NCI-H460 (cell line): ENCODE measurements around the gene INPP5E. TPM values are rescaled to one million over a fixed set of nuclear protein-coding genes. Genes with fewer than 3 reads are reported as not detected.

Source experiments
- DNase-seq: peaks from one replicate; pipeline ENCODE4 v3.0.0-alpha.2; 2016; ENCODE audit warnings: low read depth; ENCODE audit errors: extremely low read depth
- total RNA-seq: library from RNA; depleted of rRNA; stranded (reverse); fragments of >200 nt; shearing (Covaris generic); gene quantifications from 2 replicates; pipeline ENCODE4 v1.2.3, GENCODE V29; 2014

Gene INPP5E
- total RNA-seq, 1 experiment from 2014 or later = 9.6 TPM

DNA sequence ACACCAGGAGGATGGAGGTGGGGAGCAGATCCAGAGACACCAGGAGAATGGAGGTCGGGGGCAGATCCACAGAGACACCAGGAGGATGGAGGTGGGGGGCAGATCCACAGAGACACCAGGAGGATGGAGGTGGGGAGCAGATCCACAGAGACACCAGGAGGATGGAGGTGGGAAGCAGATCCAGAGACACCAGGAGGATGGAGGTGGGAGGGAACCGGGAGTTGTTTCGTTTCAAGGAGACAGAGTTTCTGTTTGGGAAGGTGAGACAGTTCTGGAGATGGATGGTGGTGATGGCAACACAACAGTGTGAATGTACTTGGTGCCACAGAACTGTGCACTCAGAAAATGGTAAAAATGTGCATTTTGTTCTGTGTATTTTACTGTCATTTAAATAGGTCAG, 9.0 kb upstream of the INPP5E start:
- DNase-seq = no peak

DNA sequence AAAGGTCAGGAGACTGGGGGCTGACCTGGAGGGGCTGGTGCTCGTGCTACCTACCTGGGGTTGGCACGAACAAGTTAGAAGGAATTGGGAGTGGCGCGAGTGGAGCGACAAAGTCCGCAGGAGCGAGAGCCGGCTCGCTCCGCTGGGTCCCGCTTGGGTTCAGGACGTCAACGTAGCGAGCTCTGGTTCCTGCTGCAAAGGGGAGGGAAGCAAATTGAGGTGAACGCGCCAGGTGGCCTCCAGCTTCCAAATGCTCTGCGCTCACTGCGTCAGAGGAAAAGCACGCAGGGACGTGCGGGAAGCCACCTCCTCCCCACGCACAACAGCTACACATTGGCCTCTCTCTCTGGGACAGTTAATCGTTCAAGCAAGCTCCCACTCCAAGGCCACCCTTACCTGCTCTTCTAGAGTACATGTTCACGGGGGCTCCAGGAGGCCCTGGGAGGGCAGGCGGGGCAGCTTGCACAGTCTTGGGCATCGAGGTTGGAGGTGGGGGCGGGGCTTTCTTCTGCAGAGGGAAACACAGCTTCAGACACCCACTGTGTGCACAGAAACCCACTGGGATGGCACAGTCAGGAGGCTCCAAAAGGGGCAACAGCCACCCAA, 7.6 kb upstream of the INPP5E start:
- no peak for DNase-seq

DNA sequence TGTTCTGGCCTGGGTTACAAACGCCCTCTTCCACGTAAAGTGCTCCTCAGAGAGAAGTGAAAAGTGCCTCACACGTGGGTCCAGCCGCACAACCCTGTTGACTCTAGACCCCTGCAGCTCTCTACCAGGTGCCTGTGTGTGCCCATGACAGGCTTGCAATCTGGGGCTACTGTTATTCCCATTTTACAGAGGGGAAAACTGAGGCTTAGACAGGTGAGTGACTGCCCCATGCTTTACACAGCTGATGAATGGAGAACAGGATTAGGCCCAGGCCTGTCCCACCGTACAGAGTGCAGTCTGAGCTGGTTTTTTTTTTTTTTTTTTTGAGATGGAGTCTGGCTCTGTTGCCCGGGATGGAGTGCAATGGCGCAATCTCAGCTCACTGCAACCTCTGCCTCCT, 6.2 kb upstream of the INPP5E start:
- DNase-seq = no peak

DNA sequence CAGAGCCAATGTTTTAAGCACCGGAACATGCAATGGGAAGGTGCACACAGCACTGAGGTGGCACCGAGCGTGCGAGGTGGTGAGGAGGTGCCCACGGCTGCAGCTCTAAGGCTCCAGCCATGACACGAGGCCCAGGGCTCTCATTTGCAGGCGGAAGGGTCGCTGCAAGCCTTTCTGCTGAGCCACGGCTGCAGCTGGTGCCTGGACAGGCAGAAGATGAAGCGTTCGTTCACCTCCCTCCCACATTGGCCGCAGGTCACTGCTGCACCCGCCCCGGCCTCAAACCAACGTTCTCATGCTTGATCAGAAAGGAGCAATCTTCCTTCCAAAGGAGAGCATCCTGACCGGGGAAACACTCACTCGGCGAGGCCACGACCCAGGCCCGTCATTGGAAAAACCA, 4.5 kb upstream of the INPP5E start:
- no peak for DNase-seq

DNA sequence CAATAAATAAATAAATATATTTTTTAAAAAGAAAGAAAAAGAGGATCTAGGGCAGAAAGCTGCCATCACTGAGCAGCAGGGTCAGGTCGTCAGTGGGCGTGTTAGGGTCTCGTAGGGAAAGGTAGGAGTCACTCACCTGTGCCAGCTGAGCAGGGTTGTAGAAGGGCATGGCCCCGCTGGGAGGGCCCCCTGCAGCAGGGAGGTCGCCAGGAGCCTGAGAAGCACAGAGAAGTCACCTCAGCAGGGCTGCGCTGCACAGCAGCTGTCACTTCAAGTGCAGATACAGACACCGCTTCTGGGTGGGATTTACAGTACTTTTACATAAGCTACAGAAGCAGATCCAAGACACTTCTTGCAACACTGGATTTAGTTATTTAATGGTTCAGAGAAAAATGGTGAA, 4.0 kb upstream of the INPP5E start:
- DNase-seq = no peak

DNA sequence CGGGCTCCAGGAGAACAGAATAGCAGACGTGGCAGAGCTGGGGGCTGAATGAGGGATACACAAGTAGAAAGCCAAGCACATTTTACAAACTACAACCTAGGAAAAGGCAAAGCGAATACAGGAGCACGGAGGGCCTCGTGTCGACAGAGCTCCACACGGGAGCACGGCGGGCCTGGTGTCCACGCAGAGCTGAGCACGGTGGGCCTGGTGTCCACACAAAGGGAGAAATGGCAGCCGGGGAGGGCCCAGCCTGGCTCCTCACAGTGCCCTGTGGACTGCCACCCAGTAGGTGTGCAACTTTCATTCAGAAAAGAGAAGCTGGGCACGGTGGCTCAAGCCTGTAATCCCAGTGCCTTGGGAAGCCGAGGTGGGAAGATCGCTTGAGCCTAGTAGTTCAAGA, 3.4 kb upstream of the INPP5E start:
- DNase-seq = no peak

DNA sequence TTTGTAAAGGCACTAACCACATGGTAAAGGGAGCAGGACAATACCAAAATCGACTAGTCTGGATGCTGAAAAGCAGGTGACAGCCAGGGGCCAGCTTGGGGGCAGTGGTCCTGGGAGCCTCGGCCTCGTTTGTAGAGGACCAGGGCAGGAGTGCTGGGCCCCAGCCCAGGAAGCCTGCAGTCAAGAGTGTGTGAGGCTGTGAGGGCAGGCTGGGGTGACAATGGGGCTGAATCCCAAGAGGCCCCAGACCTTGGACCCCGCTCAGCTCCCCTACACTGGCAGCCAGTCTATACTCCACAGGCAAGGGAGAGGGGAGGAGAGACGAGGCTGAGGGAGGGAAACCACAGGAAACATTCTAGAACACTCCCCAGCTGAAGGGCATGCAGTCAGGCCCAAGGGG, 2.6 kb upstream of the INPP5E start:
- DNase-seq = no peak

DNA sequence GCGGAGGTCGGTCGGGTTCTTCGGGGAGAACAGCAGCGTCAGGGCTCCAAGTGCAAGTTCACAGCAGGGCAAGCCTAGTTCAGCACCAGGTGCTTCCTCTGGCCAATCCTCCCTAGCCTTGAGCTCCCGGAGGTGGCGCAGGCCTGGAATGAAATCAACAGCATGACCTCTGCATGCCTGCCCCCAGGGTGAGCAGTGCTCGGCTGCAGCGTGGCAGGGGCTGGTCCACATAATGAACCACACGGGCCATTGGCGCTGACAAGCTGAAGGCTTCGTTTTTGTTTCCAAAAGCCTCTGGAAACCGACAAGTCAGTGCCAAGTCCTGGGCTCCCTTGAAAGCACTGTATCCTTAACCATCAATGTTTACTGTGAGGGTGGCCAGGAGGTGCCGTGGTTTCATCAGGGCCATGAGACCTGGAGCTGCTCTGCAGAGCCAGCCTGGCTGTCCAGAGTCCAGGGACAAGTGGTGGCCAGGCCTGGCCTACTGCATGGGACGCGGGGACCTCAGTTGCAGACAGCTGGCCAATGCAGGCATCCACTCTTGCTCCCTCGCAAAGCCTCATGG, 2.1 kb upstream of the INPP5E start:
- no peak for DNase-seq

DNA sequence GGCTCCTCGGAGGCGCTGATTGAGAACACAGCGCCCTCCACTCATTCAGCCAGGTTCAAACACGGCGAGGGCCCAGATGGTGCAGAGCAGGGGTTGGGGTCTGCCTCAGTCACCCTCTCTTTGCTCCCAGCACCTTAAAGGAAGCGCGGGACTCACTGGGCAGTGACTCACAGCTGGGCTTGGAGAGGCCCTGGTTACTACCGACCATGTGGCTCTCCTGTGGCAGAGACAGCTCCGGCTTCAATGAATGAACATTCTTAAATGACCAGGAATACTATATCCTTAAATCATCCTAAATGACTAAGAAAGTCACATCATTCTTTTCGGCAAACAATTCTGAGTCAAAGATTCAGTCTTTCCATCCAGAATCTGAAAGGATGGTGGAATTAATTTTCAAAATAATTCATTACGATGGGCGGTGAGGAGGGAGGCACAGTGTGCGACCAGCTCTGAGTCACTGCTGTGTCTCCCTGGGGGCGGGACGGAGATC, 1.6 kb upstream of the INPP5E start:
- no peak for DNase-seq

DNA sequence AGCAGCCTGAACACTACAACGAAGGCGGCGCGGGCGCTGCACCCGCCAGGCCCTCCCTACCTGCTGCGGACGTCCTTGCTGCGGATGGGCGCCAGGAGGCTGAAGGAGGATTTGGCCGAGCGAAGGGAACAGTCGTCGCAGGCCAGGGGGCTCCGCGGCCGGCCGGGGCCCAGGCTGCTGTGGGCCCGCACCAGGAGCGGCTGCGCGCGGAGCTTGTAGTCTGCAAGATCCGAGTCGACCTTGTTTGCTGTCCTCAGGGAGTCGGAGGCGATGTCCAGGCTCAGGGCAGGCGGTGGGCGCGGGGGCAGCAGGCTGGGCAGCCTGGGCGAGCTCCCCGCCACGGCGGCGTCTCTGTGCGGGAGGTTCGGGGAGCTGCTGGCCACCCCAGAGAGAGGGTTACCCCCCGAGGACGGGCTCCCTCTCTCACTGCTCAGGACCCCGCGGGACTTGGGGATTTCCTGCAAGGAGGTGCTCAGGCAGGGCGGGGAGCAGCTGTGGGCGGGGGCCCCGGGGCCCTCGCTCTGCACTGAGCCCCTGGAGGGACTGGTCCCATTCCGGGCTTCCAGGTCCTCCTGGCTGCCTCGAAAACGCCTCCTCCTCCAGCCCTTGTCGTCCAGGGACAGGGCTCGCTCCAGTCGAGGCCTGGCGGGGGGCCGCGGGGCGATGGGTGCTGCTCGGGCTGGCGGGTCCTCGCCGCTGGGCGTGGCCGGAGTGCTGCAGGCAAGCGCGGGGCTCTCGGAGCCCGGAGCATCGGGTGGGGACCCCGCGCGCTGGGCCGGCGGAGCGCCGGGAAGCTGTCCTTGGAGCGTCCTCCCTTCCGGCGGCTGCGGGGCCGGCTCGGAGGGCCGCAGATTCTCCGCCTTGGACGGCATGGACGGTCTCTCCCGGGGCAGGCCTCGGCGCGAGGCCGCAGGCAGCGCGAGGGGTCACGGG, 831 bp downstream of the INPP5E start:
- no peak for DNase-seq

DNA sequence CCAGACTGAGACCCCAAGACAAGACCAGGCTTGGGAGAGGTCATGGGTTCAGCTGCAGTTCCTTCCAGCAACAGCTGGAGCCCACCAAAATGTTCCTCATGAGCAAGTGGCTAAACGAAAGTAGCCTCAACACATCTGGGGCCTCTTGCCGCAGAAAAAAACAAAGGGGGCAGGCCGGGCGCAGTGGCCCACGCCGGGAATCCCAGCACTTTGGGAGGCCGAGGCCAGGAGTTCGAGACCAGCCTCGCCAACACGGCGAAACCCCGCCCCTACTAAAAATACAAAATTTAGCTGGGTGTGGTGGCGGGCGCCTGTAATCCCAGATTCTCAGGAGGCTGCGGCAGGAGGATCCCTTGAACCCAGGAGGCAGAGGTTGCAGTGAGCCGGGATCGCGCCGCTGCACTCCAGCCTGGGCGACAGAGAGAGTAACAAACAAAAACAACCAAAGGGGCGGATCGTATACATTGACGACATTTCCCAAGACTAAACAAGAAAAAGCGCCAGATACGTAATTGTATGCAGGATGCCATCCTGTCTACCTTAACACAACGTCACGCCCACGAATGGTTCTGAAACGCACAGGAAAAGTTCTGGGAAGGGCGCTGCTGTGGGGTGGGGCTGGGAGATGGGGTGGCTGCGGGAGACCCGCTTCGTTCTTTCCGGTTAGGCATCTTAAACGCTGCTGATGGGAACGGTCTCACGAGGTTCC, 1.7 kb downstream of the INPP5E start:
- DNase-seq = peak; percentile 18

DNA sequence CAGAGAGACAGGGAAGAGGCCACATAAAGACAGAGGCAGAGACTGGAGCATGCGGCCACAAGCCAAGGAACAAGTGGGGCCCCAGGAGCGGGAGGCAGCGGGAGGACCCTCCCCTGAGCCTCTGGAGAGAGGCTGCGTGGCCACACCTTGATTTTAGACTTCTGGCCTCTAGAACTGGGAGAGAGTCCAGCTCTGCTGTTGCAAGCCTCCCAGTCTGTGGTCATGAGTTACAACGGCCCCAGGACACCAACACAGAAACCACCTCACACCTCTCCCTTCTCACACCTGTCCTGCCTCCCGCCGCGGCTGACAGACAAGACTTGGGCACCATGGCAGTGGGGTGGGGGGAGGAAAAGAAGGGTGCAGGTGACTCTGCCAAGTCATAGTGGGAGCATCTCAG, 2.2 kb downstream of the INPP5E start:
- DNase-seq = no peak

DNA sequence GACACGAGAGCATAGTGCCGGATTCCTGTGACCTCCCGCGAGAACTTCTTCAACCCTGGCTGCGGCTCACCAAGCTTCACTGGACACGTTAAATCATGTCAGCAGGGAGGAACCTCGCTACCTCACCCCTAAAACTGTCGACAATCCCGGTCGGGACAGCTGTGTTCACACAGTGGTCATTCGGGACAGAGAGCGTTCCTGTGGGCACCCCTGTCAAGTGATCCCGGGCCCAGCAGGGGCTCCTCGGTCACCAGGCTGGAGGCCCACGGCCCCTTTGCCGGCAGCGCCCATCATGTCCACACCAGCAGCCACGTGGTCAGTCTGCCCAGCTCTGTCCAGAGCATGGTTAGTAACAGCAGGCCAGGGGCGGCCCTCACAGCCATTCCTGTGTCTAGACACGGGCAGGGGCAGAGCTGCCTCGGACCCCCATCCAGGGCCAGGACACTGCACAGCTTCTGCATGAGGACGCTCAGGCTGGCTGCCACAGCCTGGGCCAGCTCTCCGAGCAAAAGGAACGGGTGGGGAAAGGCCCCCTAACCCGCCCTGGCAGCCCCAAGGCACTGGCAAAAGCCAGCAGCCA, 3.5 kb downstream of the INPP5E start:
- no peak for DNase-seq

DNA sequence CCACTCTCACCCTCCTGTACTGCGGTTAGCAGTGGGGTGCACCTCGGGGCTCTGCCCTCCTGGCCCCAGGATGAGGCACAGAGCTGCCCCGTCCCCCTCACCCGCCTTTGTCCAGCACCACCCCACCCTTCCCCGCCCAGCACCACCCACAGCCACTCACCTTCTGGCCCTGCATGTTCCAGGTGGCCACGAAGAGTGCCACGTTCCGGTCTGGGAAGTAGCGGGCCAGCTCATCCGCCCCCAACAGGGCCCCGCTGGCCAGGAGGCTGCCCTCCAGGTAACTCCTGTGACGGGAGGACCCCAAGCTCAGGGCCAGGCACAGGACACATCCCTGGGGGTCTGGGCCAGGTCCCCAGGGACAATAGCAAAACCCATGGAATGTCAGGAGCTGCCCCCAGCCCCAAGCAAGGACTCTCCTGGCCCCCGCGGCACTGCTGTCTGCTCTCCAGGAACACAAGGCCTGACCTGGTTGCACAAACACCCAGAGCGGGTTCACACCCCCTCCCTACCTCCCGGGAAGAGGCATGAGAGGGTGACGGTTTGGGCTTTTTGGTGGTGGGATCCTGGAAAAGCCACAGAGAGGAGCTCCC, 5.0 kb downstream of the INPP5E start:
- DNase-seq = no peak

DNA sequence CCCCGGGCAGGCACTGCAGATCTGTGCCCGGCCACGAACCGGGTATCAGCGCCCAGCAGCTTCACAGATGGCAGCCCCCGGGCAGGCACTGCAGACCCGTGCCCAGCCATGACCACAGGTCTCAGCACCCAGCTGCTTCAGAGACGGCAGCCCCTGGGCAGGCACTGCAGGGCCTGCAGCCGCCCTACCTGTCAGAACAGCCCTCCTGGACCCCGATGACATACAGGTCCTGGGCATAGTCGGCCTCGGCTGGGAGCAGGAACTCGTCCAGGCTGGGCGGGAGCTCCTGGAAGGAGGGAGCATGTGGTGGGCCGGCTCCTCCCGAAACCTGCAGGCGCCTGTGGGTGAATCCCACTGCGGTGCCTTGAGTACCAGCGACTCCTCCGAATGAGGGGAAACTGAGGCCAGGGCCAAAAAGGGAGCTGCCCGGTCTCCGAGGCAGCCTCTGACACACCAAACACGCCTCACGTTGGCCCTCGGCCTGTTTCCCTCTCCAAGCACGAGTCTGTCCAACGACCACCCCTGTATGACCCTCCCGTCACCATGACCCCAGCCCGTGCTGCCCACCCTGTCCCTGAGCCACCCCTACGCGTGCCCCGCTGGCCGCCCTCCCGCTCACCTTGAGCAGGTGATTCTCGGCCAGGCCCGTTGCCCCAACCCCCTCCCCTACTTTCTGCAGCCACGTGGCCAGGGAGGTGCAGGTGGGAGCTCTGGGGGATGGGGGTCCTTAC, 5.6 kb downstream of the INPP5E start:
- no peak for DNase-seq

DNA sequence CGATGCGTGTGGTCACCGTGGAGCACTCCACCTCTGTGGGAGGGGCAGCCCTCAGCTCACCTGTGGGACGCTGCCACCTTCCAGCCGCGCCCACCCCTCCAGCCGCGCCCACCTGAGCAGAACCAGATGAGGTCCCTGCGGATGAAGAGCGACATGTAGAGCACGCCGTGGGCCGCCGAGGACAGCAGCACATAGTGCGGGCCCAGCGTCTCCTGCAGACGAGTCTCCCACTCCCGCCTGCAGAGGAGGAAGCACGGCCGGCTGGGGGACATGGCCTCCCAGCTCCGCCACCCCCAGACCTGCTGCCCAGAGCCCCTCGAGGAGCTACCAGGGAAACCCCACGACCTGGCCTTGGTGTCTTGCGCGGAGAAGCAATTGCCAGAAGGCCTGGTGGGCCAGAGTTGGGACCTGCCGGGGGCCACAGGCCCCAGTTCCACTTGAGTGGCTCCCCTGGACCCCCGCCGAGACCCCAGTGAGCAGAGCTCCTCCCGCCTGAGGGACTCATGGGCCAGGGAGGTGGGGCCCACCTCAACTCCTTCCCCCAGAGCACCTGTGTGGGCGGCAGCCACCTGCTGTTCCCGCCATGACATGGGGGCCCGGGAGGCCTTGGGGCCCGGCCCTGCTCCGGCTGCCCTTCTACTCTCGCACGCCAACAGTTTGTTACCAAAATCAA, 6.5 kb downstream of the INPP5E start:
- DNase-seq = no peak

DNA sequence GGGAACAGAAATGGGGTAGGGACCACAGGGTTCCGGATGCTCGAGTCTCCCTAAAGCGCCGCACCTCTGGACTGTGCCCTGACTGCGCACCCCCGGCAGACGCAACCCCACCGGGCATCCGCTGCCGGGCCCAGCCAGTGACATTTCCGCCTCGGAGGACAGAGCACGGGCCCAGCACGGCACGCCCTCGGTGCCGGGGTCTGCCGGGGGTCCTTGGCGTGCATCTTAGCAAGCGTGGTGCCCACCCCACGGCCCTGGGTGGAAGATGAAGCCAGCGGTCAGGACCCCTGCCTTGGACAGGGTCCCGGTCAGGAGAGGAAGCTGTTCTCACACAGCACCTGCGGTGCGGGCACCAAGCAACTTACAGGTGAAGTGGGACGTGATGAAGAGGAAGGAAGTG, 7.1 kb downstream of the INPP5E start:
- no peak for DNase-seq

DNA sequence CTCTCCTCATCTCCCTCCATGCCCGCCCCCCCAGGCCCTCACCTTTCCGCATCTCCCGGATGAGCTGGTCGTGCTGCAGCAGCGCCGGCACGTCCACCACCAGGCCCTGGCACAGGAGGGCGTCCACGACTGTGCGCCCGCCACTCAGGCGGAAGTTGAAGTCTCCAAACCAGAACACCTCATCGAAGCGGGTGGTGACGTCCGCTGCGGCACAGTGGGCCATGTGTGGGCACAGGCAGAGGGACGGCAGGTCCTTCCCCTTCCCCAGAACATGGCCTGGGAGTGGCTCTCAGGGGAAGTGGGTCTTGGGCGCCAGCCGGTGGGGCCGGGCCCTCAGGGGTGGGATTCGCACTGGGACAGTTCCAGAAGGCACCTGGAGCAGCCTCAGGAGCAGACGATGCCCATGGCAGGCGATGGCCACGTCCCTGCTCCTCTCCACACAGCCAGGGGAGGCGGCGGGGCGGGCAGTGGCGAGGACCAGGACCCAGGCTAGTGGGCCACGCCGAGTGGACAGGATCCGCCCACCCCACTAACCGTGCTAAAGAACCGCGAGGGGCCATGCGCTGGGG, 7.8 kb downstream of the INPP5E start:
- DNase-seq = no peak
